Adrenal gland (tissue), 12 donors: ENCODE measurements around the gene MOB3B. TPM values are rescaled to one million over a fixed set of nuclear protein-coding genes. Genes with fewer than 3 reads are reported as not detected.

Experiments
- DNase-seq, 7 donors: peaks; one replicate each; pipeline ENCODE4 v3.0.0-alpha.2; 2019 to 2020
- H3K27ac ChIP-seq, 5 donors: fragments of 200-600 bp; sonication (generic) in 4 of 5; 1 replicate in 3 of 5; 2 replicates in 2 of 5; pipeline versions ENCODE4 v1.5.1 to v1.8.0; 2016 to 2020; ENCODE audit warnings: mild to moderate bottlenecking in 1 of 5
- H3K27me3 ChIP-seq: fragments of 200-600 bp; 2 replicates; pipeline ENCODE4 v1.8.0; 2021
- H3K36me3 ChIP-seq, 2 donors: fragments of 200-600 bp; replicated peaks in 1 of 2; 1 replicate in 1 of 2; 2 replicates in 1 of 2; pipeline versions ENCODE4 v1.5.1 to v1.8.0; 2018 to 2022
- H3K4me1 ChIP-seq, 2 donors: fragments of 200-600 bp; replicated peaks in 1 of 2; 1 replicate in 1 of 2; 2 replicates in 1 of 2; pipeline versions ENCODE4 v1.5.1 to v1.8.0; 2018 to 2021
- H3K4me3 ChIP-seq, 4 donors: fragments of 200-600 bp; sonication (generic) in 3 of 4; one replicate each; pipeline ENCODE4 v1.5.1; 2016 to 2018
- H3K9me3 ChIP-seq, 3 donors: fragments of 200-600 bp; sonication (generic) in 1 of 3; replicated peaks in 1 of 3; 1 replicate in 2 of 3; 2 replicates in 1 of 3; pipeline versions ENCODE4 v1.5.1 to v1.8.0; 2016 to 2021
- CTCF ChIP-seq, 6 experiments: fragments of 450-650 bp in 4 of 6; fragments of 200-600 bp in 2 of 6; sonication (generic) in 1 of 6; IDR thresholded peaks; 1 replicate in 5 of 6; 2 replicates in 1 of 6; pipeline versions ENCODE4 v1.5.1 to v1.8.0; 2016 to 2021; ENCODE audit warnings: antibody characterized with exemption in 6 of 6, mild to moderate bottlenecking in 2 of 6, moderate library complexity in 1 of 6
- POLR2A ChIP-seq, 2 donors: fragments of 450-650 bp; IDR thresholded peaks; one replicate each; pipeline ENCODE4 v1.6.1; 2017; ENCODE audit warnings: antibody characterized with exemption in 2 of 2, mild to moderate bottlenecking in 2 of 2, moderate library complexity in 1 of 2
- WGBS, 4 donors: extraction: QIAGEN DNeasy Blood & Tissue Kit in 2 of 4; methylation state at CpG; one replicate each; pipeline versions ENCODE4 v1.1.5 to v1.1.7; 2013 to 2017; 5-methylcytosine and 5-hydroxymethylcytosine counted together
- intact Hi-C, 2 donors: fragments of 100-400 bp; cut with DNase I; formaldehyde crosslinking; loops; one replicate each; pipeline versions ENCODE4 v1.14.1 to v1.15.0; 2022 to 2023
- polyA plus RNA-seq, 3 donors: library from polyadenylated mRNA; stranded (reverse); fragments of 200-250 nt in 2 of 3; fragments of 350-450 nt in 1 of 3; fragmentation: Illumina TruSeq in 1 of 3; extraction: RNeasy Lipid Tissue Mini Kit (QIAGEN cat#74804) in 1 of 3; gene quantifications; one replicate each; pipeline ENCODE4 v1.2.3, GENCODE V29; 2013 to 2014
- total RNA-seq, 9 donors: library from RNA; depleted of rRNA in 4 of 9; stranded (reverse); fragments of >200 nt in 4 of 9; fragments of 120-200 nt in 1 of 9; fragmentation: NEBNext Ultra II Directional in 1 of 9; extraction: Animal tissue kit (Norgen Biotek cat#: 25700) in 1 of 9; gene quantifications; one replicate each; pipeline versions ENCODE4 v1.1.0 to v1.2.4, GENCODE V29; 2013 to 2023
- donor health status: healthy with polysubstance abuse.
- donor health status: Bipolar disorder and iron deficiency.
- donor health status: DM: yes; HTN: yes; CAD: no.
- donor health status: DM: no; HTN: no; CAD: no.
- donor health status: DM: no; HTN: no; CAD: no.
- donor health status: DM: yes; HTN: yes; CAD: no.

Gene MOB3B
- total and polyA plus RNA-seq, 12 donors, result 1.3 to 9.0 (median 3.4) TPM

GRCh38 chr9:27470291-27470856, 59.2 kb downstream of the MOB3B start:
- Histone ChIP-seq H3K4me3 (no peak overlapping the region), H3K9me3 (no peaks in the 10 kb centered on the region), H3K36me3 (no peaks in the 10 kb centered on the region), H3K27ac (no peak overlapping the region), H3K4me1 (peaks cover 0 to 9% of the 10 kb centered on the region in 2 donors), H3K27me3 (no peaks in the 10 kb centered on the region)
- no peak for TF ChIP-seq POLR2A (IDR thresholded peaks at IDR 0.05)
- TF ChIP-seq CTCF (IDR thresholded peaks at IDR 0.05), result no peak
- intact Hi-C loops, result no loop called here
- DNase-seq, result no peak
- WGBS, 4 donors, result 94 to 99% (median 96%) methylated on average over 6 of the region's 6 CpGs

- Histone ChIP-seq H3K9me3 (no peaks in the 10 kb centered on the region), H3K27ac (no peak overlapping the region), H3K4me1 (peaks cover 0 to 9% of the 10 kb centered on the region in 2 donors), H3K27me3 (no peaks in the 10 kb centered on the region), H3K4me3 (no peak overlapping the region), H3K36me3 (no peaks in the 10 kb centered on the region)
- WGBS, 4 donors, result 88 to 94% (median 90%) methylated on average over 3 of the region's 3 CpGs
- intact Hi-C loops, result no loop called here
- TF ChIP-seq CTCF (IDR thresholded peaks at IDR 0.05) (no peak), POLR2A (IDR thresholded peaks at IDR 0.05) (no peak)
- DNase-seq, result no peak
Observed at GRCh38 chr9:27469550-27469949, 60.1 kb downstream of the MOB3B start.

GRCh38 chr9:27468462-27469110, 61.0 kb downstream of the MOB3B start:
- Histone ChIP-seq H3K27ac (no peak overlapping the region), H3K4me3 (no peak overlapping the region), H3K9me3 (no peaks in the 10 kb centered on the region), H3K27me3 (no peaks in the 10 kb centered on the region), H3K4me1 (peaks cover 0 to 9% of the 10 kb centered on the region in 2 donors), H3K36me3 (no peaks in the 10 kb centered on the region)
- DNase-seq, result no peak
- intact Hi-C loops, result no loop called here
- WGBS, 4 donors, result 82 to 88% (median 84%) methylated on average over 5 of the region's 5 CpGs
- TF ChIP-seq CTCF (IDR thresholded peaks at IDR 0.05) (no peak), POLR2A (IDR thresholded peaks at IDR 0.05) (no peak)

- intact Hi-C loops, result no loop called here
- Histone ChIP-seq H3K4me3 (no peak overlapping the region), H3K36me3 (no peaks in the 10 kb centered on the region), H3K9me3 (no peaks in the 10 kb centered on the region), H3K27me3 (no peaks in the 10 kb centered on the region), H3K4me1 (peaks cover 0 to 5% of the 10 kb centered on the region in 2 donors), H3K27ac (no peak overlapping the region)
- no peak for DNase-seq
- TF ChIP-seq POLR2A (IDR thresholded peaks at IDR 0.05) (no peak), CTCF (IDR thresholded peaks at IDR 0.05) (no peak)
- 78 to 91% (median 84%) methylated on average over 1 of the region's 1 CpG for WGBS, 4 donors
Observed at GRCh38 chr9:27468000-27468399, 61.6 kb downstream of the MOB3B start.
